Epidermal melanocyte (primary cell): ENCODE data around the gene CNIH4.
"Not testable (repeated sequence)": the region's sequence is repeated elsewhere in the genome, so short reads cannot be mapped to it uniquely, and the experiment has no call there.

ENCODE experiments used
- DNase-seq: peaks from one replicate; pipeline ENCODE4 v3.0.0; 2011; ENCODE audit warnings: low spot score; ENCODE audit not compliant: insufficient read length

Gene CNIH4

GRCh38 chr1:224348137-224348536 lies 8.5 kb upstream of the CNIH4 start:
- no peak for DNase-seq

- not testable (repeated sequence) for DNase-seq
Measured at GRCh38 chr1:224349716-224350115, 7.0 kb upstream of the CNIH4 start.

GRCh38 chr1:224352436-224353085 lies 4.1 kb upstream of the CNIH4 start:
- DNase-seq, result not testable (repeated sequence)

DNA sequence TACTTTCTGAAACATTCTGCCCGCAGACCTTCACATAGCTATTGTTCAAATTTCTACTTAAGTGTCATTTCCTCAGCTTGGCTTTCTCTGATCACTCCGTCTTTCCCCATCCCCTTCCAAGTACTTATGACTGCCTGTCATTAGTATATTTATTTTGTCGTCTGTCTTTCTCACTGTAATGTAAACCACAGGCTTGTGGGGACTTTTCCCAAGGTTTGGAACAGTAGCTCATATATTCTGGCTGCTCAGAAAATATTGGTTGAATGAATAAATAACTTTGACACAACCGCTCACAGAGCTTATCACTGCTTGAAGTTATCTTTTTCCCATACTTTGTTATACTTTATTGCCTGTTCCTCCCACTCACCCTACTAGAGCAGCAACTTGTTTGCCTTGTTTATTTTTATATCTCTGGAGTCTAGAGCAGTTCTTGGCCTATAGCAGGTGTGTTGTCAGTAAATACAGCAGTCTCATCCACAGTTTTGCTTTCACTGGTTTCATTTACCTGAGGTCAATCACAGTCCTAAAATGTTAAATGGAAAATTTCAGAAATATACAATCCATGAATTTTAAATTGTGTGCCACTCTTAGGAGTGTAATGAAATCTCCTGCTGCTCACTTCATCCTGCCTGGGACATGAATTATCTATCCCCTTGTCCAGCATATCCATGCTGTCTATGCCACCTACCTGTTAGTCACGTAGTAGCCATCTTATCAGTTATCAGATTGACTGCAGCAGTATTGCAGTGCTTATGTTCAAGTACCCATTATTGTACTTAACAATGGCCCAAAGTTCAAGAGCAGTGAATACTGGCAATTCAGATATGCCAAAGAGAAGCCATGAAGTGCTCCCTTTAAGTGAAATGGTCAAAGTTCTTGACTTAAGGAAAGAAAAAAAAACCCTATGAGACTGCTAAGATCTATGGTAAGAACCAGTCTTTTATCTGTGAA lies 2.4 kb upstream of the CNIH4 start:
- DNase-seq, result no peak

DNA sequence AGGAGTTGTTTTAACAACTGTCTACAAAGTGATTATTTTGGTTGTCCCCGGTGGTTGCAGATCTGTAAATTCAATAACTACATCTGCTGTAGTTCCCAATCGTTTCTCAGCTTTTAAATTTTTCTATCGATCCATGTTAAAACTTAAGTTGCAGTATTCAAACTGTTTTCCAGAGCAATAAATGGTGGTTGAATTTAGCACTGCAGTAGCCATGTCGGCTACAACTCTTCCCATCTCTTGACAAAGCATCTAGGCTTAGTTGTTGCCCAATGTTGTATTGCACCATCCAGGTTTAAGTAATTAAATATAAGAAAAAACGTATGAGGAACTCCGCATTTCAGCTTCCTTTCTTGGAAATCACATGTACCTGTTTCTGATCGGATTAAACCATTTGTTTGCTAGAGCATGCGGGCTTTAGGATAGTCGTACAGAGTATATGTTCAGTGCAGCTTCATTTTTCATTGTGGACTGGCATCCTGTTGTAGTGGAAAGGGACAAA lies 996 bp downstream of the CNIH4 start:
- no peak for DNase-seq

DNA sequence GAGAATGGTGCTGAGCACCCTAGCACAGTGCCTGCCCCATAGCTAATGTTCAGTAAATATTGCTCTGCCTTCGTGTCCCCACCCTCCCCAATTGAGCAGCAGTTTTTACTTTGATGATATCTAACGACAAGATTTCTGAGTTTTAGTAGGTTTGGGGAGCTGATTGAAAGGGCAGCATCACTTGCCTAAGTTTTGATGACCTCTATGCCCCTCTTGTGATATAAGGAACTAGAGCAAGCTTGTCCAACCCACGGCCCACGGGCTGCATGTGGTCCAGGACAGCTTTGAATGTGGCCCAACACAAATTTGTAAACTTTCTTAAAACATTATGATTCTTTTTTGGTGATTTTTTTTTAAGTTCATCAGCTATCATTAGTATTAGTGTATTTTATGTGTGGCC lies 1.6 kb downstream of the CNIH4 start:
- no peak for DNase-seq

- no peak for DNase-seq
Measured at GRCh38 chr1:224359207-224359606, 2.5 kb downstream of the CNIH4 start.

- DNase-seq, result no peak
Measured at GRCh38 chr1:224368409-224368808, 11.7 kb downstream of the CNIH4 start.

GRCh38 chr1:224373008-224373590 lies 16.4 kb downstream of the CNIH4 start:
- no peak for DNase-seq

DNA sequence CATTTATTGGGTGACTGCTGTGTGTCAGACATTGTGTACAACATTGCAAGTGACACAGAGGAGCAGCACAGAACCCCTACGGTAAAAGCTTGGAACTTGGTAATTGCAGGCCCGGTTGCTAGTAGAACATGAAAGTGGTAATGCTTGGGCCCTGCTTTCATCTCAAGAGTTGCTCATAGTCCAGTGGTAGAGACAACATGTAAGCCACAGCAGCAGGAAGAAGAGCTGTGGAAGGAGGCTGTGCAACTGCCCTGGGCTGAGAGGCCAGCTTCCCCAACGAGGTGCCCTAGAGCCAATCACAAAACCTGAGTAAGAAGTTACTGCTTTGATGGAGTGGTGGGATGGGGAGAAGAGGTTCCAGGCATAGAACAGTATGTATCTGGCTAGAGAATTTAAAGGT lies 18.4 kb downstream of the CNIH4 start:
- DNase-seq, result no peak

- DNase-seq, result no peak
Measured at GRCh38 chr1:224377676-224378006, 21.0 kb downstream of the CNIH4 start.

DNA sequence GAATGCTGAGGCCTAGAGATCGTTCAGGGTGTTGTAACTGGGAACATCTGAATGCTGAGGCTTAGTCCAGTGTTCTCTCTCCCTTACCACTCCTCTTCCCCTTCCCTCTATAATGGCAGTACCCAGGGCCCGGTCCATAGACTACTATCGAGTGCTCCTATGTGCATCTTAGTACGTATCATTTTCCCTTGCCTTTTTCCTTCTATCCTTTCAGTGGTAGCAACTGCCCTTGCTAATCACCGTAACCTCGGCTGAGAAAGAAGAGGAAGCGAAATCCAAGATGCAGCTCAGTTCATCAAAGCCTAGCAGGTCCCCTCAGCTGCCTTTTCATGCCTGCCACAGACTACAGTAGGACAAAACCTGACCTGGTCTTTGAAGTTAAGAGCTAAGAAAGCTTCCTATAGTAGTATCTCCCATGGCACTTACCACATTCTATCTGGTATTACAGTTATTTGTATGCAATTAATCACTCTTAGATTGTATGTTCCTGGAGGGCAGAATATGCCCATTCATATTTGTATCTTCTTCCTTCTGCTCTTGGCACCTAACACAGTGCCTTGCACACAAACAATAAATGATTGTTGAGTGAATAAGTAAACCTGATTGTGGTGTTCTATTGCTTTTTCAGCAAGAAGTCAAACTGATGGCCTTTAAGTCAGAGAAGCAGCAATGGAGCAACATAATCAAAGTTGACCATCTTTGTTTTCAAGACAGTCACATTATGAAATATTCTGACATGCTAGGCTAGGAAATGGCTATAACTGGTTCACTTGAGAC lies 22.4 kb downstream of the CNIH4 start:
- DNase-seq, result no peak

DNA sequence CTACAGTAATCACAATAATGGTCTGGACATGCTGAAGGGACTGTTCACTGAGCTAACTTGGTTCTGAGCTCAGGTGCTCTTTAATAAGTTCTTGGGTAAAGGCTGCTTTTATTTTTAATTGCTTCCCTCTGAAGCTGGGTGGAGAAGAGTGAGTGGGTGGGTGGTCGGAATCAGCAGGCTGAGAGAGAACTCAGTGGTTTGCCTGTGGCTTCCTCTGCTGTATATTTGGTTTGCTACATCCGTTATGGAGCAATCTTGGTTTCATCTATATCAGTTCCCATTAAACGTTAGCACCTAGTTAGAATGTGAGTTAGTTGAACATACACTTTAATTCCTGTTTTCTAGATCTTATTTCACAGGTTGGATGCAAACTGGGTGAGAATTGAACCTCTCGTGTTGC lies 23.3 kb downstream of the CNIH4 start:
- DNase-seq, result no peak

DNA sequence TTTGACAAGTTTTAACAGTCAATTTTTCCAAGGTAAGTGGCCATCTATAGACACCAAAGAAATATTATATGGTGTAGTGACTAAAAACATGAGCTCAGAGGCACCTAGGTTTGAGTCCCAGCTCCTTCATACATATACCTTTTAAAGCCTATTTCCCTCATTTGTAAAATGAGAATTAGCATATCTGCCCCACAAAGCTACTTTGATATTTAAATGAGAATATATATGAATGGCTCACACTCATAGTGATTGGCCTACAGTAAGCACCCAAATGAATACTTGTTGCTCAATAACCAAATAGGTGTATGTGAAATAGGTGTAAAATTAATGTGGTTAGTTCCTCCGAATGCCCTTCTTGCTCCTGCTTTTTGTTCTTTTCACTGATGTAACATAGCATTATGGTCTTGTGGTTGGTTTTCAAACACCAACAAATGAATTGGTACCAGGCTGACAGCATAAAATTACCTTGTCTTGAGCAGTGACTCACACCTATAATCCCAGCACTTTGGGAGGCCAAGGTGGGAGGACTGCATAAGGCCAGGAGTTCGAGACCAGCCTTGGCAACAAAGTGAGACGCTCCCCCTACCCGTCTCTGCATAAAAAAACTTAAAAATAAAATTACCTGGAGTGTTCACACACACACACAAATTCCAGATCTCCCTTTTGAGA lies 25.3 kb downstream of the CNIH4 start:
- no peak for DNase-seq

- no peak for DNase-seq
Measured at GRCh38 chr1:224383218-224383617, 26.5 kb downstream of the CNIH4 start.

GRCh38 chr1:224387302-224387912 lies 30.7 kb downstream of the CNIH4 start:
- no peak for DNase-seq

DNA sequence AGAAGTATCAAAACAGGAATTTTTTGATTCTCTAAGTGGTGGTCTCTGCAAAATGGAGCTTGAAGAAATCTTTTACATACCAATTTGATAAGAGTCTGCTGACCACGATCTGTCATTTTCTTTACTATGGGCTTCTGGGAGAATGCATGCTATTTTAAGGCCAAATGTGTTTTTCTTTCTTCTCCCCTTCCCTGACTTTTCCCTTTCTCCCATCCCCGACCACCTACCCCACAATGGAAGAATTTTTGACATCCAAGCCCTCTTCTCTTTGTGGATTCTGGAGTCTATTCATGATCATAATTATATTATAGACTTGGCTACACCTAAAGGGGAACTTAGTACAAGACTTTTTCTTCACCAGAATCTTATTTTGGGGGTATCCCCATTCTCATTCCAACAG lies 31.3 kb downstream of the CNIH4 start:
- DNase-seq, result no peak

GRCh38 chr1:224390517-224390916 lies 33.8 kb downstream of the CNIH4 start:
- no peak for DNase-seq

GRCh38 chr1:224392411-224393249 lies 36.0 kb downstream of the CNIH4 start:
- DNase-seq, result no peak

GRCh38 chr1:224393294-224393693 lies 36.6 kb downstream of the CNIH4 start:
- no peak for DNase-seq
